ENCODE measurements around the gene POU2AF1.
"Not testable (repeated sequence)": the region's sequence is repeated elsewhere in the genome, so short reads cannot be mapped to it uniquely, and the experiment has no call there.

The POU2AF1 gene

DNA sequence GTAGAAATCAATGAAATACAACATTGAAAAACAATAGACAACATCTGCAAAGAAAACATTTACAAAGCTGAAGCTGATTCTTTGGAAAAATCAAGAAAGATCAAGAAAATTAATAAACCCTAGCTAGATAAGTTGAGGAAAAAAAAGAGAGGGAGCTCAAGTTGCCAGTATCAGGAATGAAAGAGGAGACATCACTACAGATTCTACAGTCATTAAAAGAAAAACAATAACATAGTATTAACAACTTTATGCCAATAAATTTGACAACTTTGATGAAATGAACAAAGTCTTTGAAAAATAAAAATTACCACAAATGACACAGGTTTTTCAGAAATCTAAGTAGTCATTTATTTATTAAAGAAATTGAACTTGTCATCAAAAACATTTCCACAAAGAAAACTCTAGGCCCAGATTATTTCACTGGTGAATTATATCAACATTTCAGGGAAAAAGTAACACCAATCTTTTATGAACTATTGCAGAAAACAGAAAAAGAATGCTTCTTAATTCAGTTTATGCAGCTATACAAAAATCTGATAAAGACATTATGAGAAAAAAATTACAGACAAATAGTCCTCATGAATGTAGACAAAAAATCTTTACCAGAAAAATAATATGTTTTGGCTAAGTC is 39.2 kb downstream of the POU2AF1 start:
- no peak for DNase-seq

DNA sequence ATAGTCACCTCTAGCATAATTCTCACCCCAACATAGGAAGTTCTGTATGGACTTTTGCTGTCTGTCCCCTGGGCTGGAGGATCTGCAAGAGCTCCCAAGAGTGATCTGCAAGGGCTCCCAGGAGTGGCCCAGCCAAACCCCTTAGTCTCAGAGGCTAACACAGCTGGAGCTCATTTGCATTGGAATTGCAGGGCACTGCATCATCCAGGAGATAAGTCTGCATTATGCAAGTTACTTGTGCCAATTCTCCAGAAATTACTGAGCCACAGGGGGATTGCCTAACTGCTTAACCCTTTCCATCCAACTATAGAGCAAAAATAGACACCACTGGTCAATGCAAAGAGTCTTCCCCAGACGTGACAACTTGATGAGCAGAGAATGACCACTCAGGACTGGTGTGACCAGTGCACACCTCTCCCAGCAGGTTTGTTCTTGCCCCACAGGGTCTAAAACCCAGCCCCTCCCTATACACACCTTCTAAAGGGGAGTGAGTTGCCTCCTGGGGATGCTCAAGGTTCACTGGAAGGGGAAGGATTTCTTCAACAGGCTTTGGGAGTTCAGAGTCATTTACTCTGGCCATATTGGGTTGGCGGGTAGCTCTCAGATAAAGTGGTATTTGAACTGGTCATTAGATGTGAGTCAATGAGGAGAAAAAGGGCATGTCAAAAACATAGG is 42.4 kb downstream of the POU2AF1 start:
- no peak for DNase-seq

DNA sequence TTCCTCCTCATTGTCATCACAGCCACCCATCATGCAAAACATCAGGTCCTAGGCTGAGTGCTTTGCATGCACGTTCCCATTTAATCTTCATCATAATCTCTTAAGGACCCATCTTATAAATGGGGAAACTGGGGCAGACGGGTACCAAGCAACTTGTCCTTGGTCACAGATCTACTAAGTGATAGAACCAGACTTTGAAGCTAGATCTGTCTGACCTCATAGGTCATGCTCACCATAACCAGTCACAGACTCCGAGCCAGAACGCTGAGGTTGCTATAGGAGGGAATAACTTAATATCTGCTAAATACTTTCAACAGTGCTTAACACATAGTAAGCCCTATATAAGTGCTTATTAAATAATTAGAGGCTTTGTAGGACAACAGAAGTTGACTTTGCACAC is 43.0 kb downstream of the POU2AF1 start:
- no peak for DNase-seq

DNA sequence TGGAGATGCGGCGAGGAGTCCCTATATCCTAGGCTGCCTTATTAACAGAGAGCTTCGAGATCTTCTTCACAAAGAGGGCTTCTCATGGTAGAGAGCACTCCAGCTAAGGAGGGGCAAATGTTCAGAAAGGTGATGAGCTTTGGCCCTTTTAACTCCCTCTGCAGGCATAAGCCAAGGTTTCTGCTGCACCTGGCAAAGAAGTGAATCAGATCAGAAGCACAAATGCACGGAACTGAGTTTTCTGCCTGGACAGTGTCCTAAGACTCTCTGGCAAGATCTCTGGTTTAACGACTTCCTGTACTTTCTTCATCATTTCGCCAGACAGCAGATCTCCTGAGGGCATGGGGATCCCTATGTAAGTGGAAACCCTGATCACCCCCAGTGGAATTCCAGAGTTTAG is 43.5 kb downstream of the POU2AF1 start:
- no peak for DNase-seq

DNA sequence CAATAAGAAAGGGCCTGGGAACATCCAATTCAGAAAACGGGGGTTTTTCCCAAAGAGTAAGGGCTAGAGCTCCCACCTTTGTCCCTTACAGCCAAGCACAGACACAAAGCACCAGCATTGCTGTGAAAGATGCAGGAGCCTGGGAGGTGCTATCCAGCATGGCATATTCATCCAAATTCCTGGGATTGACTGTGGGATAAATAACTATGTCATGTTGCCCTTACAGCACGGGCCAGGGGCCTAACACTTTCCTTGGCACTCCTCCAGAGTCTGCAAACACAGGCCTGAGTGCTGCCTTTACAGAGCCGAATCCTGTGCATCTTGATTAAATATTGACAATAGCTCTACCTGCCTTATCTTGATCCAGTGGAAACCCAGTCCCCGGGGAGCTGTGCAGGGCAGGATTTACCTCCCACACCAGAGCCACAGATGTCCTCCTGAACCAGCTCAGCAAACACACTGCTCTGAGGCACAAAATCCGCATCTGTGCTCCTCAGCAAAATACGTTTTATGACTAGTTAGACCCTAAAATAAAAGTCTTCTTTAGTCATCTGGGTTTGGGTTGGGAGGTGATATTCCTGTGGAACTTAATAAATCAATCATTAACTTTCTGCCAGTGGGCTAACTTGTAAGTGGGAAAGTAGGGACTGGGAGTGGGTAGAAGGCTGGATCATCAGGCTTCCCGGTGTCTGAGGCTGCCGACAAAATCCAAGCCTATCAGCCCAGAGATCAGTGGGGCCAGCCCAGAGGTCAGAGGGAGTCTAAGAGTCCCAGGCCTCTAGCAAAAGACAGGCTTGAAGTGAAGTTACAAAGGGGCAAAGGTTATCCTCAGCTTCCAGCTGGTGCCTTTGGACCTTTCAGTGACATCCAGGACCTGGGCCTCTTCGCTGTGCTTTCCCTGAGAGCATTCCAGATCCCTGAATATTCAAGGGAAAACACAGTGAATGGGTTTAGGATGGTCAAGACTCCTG is 44.3 kb downstream of the POU2AF1 start:
- no peak for DNase-seq

DNA sequence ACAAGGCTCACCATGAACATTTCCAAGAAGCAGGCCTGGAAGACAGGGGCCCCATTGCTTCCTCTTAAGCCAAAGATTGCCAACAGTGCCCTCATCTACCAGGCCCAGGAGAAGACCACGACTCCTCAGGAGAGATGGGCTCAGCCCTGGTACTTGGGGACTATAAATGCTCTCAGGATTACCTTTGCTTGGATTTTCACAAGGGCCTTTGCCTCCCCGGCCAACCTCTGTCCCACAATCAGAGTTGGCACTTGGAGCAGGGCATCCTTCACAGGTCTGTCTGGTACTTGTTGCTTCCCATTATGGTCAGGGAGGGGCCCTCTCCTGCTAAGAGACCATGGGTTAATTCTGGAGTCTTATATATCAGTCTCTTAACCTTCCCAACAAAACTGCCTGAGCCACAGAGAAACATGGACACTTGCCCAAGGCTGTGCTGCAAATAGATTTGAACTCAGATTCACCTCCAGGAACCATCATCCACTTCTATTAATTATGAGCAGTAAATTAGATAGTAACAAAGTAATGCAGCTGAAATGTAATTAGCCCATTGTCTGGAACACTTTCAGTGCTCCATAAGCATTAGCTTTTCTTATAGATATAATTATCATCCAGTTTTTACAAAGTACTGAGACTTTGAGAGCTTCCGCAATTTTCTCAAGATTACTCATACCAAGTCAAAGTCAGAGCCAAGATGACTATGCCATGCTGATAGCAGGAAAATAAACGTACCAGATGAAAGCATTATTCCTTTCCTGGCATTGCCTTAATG is 47.2 kb downstream of the POU2AF1 start:
- no peak for DNase-seq

DNA sequence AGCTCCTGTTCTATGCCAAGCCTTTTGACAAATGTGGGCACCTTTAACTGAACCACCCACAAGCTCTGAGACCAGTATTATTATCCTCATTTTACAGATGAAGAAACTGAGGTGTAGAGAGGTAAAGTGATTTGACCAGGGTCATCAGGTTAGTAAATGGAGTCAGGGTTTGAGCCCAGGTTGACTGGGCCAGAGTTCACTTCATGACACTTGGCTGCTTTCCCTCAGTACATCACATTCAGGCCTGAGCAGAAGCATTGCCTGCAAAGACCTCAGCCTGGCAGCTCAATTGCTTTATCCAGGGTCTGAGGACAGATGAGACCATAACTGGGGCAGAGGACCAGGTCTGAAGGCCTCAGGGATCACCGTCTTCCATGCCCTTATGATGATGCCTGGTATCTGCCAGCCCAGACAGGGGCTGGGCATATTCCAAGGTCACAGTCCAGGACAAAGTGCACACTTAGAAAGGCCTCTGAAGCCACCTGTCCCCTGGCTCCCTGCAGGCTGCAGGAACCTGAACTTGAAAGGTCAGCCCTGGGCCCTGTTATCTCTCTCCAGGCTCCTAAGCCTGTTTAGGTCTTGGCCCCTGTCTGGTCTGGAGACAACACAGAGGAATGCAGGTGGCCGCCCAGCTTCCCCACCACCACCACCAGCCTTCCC is 48.7 kb downstream of the POU2AF1 start:
- no peak for DNase-seq

DNA sequence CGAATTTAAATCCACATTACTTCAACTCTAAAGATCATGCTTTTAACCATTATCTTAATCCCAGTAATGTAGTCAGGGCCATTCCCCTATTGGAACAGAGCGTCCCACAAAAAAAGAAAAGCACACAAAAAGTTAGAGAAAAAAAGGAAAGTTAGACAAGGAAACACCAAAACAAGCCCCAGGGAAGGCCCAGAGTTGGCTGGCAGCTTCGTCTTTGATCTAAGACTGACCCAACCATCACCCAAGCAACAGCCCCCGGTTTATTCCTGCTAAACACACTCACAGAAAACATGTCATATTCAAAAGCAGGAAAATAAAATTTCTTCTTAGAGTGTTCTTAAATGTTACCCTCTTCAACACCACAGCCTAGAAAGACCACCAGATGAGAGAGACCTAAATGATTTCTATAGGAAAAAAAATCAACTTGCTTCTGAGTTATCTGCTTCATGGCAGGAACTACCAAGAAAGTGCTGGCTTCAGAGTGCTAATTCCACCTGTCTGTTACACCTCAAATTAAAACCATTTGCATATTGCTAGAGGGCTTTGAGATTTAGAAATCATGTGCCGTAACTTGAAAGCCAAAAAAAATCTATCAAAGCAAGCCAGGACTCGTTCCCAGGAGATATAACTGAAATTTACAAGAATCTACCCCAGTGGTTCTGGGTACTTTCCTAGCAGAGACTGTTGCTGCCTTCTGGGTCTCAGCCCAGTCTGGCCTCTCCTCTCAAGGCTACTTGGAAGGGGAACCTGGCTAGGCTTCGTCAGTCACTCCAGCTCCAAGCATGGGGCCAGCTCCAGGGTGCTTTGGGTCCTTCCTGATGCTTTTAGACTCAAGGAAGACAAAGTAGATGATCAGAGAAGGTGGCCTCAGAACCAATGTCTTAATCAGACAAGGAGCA is 49.5 kb downstream of the POU2AF1 start:
- no peak for DNase-seq

DNA sequence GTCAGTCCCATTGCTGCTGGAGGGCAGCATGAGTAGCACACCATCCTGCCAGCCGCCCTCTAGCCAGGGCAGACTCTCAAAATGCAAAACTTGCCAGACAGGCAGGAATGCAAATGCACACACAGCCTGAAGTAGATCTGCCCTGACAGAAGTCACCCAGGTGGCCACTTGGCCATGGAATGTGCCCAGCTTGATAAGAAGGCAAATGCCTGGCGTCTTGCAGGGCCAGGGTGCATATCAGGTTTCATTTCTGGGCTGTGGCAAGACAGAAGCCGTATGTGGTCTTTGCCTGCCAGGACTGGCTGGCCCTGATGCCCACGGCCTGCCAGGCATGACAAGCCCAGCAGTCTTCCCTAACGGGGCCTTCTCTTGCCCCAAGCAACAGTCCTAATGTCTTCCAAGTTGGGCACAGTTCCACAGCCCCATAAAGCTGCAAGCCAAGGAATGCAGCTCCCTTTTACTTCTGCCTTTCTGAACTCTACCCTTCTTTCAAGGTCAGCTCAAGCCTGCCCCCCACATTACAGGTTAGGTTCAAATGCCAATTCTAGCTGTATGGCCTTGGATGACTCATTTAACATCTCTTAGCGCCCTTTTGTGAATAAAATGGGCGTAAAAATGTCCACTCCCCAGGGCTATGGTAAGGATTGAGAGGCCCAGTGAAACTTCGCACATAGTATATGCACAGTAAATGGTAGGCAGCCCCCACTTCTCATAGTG is 51.0 kb downstream of the POU2AF1 start:
- DNase-seq: no peak

DNA sequence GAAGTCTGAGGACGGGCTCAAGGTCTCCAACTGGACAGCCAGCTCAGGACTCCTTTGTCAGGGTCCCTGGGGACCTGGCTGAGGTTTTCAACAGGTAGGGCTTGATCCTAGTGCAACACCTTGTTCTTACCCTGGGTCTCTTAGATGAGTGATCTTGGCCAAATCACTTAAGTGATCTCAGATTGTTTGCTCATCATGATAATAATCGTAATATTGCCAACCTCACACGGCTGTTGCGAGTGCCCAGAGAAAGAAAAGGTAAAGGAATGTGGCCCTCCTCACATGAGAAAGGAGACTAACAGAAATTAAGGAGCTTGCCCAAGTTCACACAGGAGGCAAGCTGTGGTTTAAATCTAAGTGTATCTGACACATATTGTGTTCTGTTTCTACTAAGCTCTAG is 52.3 kb downstream of the POU2AF1 start:
- no peak for DNase-seq

DNA sequence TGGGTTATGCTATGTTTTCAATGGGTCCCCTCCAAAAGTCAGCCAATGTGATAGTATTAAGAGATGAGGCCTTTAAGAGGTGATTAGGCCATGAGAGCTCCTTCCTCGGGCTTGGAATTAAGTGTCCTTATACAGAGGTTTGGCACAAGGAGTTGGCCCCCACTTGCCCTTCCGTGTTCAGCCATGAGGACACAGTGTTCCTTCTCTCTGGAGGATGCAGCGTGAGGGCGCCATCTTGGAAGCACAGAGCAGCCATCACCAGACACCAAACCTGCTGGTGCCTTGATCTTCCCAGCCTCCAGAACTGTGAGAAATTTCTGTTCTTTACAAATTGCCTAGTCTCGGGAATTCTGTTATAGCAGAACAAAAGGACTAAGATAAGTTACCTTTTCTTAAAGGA is 53.8 kb downstream of the POU2AF1 start:
- no peak for DNase-seq

DNA sequence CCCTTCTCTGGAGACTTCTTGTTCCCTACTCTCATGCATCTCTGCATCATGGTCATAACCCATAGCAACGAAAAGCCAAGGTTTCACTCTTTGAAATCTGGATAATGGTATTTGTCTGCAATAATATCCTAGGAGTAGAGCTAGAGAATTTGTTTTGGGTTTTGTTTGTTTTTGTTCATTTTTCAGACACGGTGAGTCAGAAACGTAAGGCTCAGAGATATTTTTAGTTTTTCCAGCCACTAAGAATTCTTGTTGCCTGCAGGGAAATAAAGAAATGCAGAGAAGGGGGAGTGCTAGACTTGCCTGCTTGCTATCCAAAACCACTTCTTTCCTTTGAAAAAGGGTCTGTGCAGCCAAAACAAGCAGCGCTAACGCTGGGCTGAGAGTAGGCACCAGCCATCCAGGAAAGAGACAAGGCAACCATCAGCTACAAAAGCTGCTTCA is 54.8 kb downstream of the POU2AF1 start:
- no peak for DNase-seq

DNA sequence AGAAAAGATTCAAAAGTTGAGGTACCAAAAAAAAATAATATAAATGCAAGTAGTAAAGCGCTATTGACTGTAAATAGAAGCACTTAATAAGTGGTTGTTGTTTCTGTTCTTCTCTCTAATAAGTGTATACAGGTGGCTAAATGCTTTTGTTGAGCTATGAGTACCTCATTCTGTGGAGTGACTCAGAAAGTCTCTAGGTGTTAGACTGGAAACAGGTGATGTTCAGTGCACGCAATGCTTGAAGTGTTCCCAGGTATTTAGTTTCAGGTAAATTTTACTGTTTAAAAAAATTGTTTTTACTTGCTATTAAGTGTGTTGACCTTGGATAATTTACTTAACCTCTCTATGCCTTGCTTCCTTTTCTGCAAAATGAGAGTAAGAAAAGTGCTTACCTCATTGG is 56.5 kb downstream of the POU2AF1 start:
- no peak for DNase-seq

DNA sequence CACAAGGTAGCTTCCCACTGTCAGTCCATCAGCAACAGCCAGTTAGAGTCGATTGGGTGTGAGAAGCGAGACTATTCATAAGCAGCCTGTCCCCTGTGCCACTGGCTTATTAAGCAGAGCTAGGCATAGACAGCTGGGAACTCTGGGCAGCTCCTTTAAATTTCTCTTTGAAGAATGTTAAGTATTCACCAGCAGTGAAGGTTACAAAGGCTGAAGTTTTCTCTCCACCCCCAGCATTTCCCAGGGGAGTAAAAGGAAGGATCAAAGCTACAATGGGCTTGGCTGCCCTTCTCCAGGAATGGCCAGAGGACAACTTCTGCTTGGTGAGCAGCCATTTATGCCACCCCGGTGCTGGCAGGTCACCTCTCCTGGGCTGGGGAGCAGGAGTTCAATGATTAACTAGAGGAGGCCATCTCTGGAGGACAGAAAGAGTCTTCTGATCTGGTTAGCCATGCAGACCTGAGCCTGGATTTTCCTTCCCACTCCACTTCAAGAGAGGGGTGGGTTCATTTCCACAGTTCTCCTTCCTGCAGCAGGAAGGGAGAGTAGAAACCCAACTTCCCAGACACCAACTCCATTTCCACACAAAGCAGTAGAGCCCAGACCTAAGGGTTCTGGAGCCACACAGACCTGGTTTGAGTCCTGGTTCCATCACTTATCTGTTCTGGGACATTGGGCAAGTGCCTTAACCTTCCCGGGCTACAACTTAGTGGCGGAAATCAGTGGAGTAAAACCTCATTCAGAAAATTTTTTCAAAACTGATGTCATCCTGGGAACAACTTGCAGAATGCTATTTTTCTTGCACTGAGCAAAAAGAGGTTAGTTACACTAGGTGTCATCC is 58.1 kb downstream of the POU2AF1 start:
- DNase-seq: no peak

DNA sequence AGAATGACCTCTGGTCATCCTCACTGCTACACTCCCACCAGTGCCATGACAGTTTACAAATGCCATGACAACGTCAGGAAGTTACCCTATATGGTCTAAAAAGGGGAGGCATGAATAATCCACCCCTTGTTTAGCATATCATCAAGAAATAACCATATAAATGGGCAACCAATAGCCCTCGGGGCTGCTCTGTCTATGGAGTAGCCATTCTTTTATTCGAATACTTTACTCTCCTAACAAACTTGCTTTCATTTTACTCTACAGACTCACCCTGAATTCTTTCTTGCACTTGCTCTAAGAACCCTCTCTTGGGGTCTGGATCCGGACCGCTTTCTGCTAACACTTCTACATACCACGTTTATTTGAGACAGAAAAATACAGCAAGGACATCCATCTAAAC is 58.9 kb downstream of the POU2AF1 start:
- DNase-seq: not testable (repeated sequence)

DNA sequence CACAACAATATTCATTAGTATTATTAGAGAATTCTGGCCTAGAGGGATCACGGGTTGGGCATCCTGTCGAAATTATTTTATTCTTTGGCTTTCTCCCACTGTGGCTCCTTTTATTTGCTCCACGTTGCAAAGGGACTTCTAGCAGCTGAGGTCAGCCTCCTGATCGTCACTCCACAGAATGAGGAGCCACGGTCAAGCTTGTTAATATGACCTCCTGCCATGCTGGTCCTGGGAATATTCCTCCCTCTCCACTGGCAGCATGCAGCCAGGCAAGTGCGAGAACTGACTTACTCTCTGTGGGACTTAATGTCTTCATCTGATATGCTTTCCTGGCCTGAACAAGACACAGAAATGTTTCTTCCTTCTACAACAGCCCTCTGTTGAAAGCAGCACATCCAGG is 59.8 kb downstream of the POU2AF1 start:
- no peak for DNase-seq

DNA sequence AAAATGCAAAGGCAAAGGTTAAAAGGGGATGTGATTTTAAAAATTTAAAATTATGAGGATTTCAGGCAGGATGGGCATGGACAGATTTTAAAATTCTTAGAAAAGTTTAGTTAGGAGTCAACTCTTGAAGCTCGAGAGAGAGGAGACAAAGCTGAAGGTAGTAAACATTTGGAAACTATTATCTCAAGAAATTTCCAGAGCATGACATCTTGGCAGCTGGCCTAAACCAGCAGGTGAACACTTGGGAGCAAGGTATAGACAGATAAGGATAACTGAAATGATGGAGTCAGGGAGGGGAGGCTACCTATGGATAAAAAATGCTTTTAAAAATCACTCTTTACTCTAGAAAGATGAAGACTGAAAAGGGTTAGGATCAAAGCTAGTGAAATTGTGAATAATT is 67.0 kb downstream of the POU2AF1 start:
- DNase-seq: no peak

DNA sequence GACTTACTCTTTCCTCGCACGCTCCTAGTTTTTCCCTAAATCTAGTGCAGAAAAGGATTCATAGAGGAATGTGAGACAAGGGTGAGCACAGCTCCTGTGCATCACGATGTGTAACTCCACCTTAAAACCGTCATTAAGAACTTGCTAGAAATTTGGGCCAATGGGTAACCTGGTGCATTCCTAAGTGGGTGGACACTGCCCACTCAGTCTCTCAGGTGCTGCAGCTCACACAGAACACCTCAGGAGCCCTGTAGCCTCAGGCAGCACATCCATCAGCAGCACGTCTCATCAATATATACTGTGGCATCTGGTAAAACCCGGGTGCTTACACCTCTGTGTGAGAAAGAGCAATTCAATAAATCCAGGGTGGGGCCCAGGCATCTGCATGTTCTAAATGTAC is 68.4 kb downstream of the POU2AF1 start:
- no peak for DNase-seq

DNA sequence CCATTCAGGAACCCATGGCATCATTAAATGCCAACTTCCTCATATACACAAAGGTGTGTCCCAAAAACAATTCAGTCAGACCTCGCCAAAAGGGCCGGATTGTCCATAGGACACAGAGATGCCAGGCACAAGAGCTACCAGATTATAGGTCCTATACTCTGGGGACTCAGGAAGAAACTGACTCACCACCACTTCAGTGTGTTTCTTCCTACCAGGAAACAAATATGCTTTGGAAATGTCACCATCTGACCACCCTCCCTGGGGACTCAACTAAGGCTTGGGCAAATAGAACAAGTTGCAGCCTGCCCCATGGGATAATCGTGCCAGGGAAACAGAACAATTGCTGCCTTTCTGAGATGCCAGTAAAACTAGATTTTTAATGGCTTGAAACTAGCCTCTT is 69.0 kb downstream of the POU2AF1 start:
- no peak for DNase-seq

Measured in stimulated activated CD4-positive, alpha-beta T cell treated with anti-CD3 and anti-CD28 coated beads, Interleukin-4, amount 100 ng/mL, for 24 hours (primary cell).